NCI-H2081 (cell line): ENCODE data around the gene SLC25A39.
"Not testable (repeated sequence)": the region's sequence is repeated elsewhere in the genome, so short reads cannot be mapped to it uniquely, and the experiment has no call there.

Source experiments
- DNase-seq, 2 experiments: peaks; one replicate each; lab custom pipeline; 2025; lab: John Stamatoyannopoulos, UW

SLC25A39 gene

GRCh38 chr17:44335564-44335963, 10.9 kb upstream of the SLC25A39 start:
- DNase-seq = no peak

GRCh38 chr17:44334727-44335126, 10.1 kb upstream of the SLC25A39 start:
- no peak for DNase-seq

- no peak for DNase-seq
These were observed 9.7 kb upstream of the SLC25A39 start for GRCh38 chr17:44334315-44334714.

GRCh38 chr17:44333371-44333770, 8.7 kb upstream of the SLC25A39 start:
- no peak for DNase-seq

- DNase-seq = peak; percentile 77 to 86
These were observed 6.7 kb upstream of the SLC25A39 start for GRCh38 chr17:44331249-44331760.

- DNase-seq = not testable (repeated sequence)
These were observed 5.6 kb upstream of the SLC25A39 start for GRCh38 chr17:44330263-44330662.

- not testable (repeated sequence) for DNase-seq
These were observed 4.9 kb upstream of the SLC25A39 start for GRCh38 chr17:44329516-44329915.

GRCh38 chr17:44327715-44328449, 3.3 kb upstream of the SLC25A39 start:
- no peak for DNase-seq

- DNase-seq = peak; percentile 97 to 98
These were observed 2.3 kb upstream of the SLC25A39 start for GRCh38 chr17:44326861-44327444.

- no peak for DNase-seq
These were observed 492 bp downstream of the SLC25A39 start for GRCh38 chr17:44324092-44324570.

- DNase-seq = no peak
These were observed 1.1 kb downstream of the SLC25A39 start for GRCh38 chr17:44323359-44324091.

GRCh38 chr17:44322236-44322895, 2.3 kb downstream of the SLC25A39 start:
- DNase-seq = no peak

- no peak for DNase-seq
These were observed 3.1 kb downstream of the SLC25A39 start for GRCh38 chr17:44321246-44322120.

- DNase-seq = no peak
These were observed 4.6 kb downstream of the SLC25A39 start for GRCh38 chr17:44320066-44320465.

- no peak for DNase-seq
These were observed 6.3 kb downstream of the SLC25A39 start for GRCh38 chr17:44318077-44318892.

- DNase-seq = no peak
These were observed 7.1 kb downstream of the SLC25A39 start for GRCh38 chr17:44317545-44317944.

GRCh38 chr17:44315760-44316731, 8.6 kb downstream of the SLC25A39 start:
- DNase-seq = no peak

- DNase-seq = peak; percentile 47 to 65
These were observed 9.6 kb downstream of the SLC25A39 start for GRCh38 chr17:44314869-44315661.
